ENCODE results near the gene THUMPD1.
"Not testable (repeated sequence)": the region's sequence is repeated elsewhere in the genome, so short reads cannot be mapped to it uniquely, and the experiment has no call there.

THUMPD1 gene

DNA sequence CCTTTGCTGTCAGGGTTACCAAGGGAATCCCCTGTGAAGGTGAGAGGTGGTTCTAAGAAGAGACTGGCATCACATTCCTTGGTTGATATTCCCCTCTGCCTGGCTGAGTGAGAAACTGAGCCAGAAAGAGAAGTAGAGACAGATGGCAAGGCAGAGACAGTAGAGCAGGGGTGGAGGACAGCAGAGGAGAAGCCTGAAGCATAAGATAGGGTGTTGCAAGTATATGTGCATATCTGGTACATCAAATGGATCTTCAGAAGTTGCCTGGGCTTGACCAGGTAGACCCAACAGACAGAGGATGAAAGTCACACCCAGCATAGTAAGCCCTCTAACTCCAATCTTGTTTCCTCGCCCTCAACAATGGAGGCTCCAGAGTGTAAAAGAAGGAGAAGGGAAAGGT is 7.9 kb upstream of the THUMPD1 start:
- in situ Hi-C loops (cut with MboI; ENCODE audit: low sequenced_read_pairs) = no loop called here

DNA sequence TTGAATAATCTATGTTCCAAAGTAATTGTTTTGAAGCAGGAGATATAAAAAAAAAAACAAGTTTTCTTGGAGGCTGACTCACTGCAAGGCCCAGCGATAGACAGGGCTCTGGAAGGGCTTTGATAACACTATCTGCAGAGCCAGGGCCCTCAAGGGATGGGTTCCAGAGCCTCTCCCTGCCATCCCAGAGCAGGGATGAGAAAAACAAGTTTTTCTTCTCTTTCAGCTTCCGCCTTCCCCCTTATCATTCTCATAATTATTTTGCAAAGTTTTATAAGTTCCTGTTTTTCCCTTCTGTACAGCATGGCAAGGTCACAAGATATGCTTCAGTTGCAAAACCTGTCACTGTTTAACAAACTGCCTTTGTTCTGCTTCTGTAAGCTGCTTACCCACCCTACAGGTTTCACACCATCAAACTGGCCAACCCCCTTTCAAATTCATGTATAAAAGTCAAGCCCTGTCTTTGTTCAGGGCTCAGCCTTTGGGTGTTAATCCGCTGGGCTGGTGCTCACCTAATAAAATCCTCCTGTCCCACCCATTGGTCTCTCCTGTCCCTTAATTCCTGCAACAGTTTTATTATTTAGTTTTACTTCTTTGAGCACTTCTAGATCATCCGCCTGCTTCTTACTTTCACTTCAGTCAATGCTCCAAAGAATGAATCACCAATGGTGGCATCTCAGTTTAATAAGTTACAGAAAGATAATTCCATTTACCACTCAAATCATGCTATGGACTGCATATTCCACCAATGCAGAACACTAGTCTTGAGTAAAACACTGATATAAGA is 5.6 kb upstream of the THUMPD1 start:
- in situ Hi-C loops (cut with MboI; ENCODE audit: low sequenced_read_pairs) = no loop called here

DNA sequence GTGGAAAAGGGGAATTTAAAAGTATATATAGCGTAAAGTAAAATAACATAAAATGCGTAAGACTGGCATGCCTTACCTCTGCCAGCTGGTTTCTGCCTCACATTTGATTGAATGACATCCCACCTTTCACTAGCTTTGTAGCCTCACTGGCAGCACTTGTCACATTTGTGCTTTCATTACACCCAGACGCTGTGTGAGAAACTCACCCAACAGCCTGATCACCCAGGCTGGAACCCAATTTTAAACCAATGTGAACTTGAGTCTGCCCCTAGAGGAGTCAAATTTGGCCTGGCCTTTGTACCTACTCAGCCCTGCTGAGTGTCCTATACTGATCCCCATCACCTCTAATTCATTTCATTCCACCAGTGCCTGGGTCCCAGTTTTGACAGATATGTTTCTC is 4.8 kb upstream of the THUMPD1 start:
- in situ Hi-C loops (cut with MboI; ENCODE audit: low sequenced_read_pairs) = no loop called here

DNA sequence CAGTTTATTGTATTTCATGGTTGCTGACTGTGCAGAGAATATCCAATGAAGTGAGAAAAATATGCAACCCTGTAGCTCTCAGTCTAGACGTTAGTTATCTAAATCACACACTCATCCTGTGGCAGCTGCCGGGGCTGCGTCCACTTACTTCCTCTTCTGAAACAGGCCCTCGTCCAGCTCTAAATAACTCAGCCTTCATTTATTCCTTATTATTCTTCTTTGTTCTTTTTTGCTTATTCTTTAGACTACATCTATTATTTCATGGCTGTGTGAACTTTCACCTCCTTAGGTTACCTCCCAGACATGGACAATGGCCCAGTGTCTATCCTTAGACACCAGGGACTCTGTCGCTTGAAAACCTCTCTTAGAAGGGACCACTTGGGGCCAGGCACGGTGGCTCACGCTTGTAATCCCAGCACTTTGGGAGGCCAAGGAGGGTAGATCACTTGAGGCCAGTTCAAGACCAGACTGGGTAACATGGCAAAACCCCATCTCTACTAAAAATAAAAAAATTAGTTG is 3.4 kb upstream of the THUMPD1 start:
- in situ Hi-C loops (cut with MboI; ENCODE audit: low sequenced_read_pairs) = no loop called here

DNA sequence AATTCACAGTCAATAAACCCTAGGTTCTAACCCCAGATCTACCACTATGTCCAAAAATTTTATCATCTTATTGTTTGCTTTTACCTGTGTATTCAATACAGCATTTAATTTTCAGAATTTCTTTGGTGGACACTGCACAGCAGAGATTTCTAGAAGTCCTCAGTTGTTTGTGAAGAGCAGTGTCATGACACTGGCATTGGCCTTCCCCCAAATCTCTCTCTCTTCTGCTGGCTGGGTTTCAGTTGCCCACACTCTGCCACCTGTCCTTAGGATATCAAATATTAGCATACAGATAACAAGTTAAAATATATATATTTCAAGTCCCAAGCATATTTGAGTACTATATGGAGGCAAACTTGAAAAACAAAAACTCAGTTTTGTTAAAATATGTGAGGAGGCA is 2.0 kb upstream of the THUMPD1 start:
- in situ Hi-C loops (cut with MboI; ENCODE audit: low sequenced_read_pairs) = no loop called here

DNA sequence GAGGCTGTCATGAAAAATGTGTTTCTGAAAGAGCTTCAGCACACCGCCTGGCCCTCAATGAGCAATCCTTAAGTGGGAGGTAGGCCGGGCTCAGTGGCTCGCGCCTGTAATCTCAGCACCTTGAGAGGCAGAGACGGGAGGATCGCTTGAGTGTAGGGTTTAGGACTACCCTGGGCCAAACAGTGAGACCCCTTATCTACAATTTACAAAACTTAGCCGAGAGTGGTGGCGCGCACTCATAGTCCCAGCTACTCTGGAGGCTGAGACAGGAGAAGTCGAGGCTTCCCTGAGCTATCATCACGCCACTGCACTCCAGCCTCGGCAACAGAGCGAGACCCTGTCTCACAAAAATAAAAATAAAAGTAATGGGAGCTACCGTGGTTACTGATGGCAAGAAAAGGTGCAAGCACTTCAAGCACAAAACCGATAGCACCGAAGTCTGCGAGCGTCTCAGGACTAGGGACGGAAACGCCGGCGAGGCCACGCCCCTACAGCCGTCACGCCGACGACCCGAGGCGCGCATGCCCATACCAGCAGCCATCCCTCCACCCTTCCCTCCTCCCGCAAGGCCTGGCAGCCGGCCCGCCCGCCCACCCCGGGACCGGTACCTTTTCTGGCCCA is 607 bp downstream of the THUMPD1 start:
- in situ Hi-C loops (cut with MboI; ENCODE audit: low sequenced_read_pairs) = no loop called here

DNA sequence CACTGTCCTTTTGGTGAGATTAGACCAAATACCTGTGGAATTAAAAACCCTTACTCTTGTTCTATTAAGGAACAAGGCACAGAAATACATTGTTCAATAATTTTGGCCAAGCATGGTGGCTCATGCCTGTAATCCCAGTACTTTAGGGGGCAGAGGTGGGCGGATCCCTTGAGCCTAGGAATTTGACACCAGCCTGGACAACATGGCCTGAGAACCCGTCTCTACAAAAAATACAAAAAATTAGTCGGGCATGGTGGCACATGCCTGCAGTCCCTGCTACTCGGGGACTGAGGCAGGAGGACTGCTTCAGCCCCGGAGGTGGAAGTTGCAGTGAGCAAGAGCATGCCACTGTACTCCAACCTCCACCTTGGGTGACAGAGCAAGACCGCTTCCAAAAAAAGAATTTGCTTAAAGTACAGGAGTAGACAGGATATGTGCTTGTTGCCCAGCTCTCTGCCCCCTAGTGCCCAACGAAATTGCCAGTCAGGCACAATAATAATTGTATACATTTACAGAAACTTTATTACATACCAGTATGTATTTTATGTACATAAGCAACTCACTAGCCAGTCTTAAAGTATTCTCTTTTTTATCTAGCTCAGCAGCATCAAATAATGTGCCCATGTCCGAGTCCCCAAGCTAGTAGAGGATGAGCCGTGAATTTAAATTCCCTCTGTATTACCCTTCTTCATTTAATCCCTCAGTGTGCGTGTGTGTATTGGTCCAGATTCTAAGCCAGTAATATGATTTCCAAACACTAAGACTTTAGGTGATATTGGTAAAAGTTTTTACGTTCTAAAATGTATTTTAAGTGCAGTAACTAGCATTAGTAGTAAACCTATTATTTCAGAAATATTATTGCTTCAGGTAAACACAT is 1.4 kb downstream of the THUMPD1 start:
- in situ Hi-C loops (cut with MboI; ENCODE audit: low sequenced_read_pairs) = no loop called here

DNA sequence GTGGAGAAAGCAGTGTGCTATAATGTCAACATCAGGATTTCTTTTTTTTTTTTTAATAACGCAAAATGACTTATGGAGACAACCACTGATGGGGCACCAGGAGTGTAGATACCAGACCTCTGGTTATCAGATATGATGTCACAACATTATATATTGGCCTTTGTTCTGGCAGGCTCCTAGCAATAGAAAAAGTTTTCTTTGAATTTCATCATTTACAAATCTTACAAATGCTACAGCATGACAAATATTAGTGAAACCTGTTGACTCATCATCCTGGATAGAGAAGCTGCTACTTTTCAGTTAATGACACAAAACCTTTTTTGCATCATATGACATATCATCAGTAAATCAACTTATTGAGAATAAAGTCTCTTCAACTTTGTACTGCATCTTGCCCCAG is 6.1 kb downstream of the THUMPD1 start:
- in situ Hi-C loops (cut with MboI; ENCODE audit: low sequenced_read_pairs) = no loop called here

DNA sequence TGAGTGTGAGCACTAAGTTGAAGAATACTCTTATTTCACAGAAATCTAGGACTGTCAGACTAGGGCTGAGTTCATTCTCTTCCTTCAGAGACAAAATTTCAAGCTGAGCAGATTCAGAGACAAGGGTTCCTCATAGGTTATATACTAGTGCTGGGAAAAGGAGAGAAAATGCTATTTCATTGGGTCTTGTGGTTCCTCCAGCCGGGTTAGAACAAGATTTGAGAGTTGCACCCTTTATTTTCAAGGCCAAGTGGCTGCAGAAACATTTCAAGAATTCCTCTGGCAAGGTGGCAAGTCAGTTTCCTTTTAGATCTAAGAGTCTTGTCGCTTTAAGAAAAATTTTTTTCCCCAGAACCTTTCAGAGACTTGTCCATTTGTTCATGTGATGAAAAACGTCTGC is 6.8 kb downstream of the THUMPD1 start:
- in situ Hi-C loops (cut with MboI; ENCODE audit: low sequenced_read_pairs) = no loop called here

DNA sequence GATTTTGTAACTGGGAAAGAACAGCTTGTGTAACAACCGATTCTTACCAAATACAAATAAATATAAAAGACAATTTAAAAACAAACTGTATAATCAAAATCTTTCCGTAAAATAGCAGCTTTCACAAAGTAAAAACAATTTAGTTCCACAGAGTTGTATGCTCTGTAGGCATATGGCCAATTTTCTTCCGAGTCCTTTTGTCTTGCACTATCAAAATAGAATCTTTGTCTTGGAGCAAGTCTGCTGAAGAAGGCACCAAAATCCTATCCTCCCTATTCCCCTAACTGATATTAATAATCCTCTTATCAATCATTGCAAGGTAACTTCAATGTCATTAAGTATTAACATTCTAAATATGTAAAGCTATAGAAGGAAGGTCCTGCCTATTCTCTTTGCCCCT is 7.6 kb downstream of the THUMPD1 start:
- in situ Hi-C loops (cut with MboI; ENCODE audit: low sequenced_read_pairs) = no loop called here

DNA sequence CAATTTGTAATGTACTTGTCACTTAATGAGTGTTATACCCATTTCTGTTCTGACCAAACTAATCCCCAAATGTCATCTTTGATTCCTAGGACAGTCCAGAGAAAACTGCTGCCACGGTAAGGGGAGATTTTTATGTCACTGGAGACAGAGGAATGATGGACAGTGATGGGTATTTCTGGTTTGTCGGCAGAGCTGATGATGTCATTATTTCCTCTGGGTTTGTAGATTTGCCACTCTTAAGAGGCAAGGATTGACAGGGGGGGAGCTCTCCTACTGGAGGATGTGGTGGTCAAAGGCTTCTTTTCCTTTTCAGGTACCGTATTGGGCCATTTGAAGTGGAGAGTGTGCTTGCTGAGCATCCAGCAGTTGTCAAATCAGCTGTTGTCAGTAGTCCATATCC is 12.5 kb downstream of the THUMPD1 start:
- in situ Hi-C loops (cut with MboI; ENCODE audit: low sequenced_read_pairs) = no loop called here

DNA sequence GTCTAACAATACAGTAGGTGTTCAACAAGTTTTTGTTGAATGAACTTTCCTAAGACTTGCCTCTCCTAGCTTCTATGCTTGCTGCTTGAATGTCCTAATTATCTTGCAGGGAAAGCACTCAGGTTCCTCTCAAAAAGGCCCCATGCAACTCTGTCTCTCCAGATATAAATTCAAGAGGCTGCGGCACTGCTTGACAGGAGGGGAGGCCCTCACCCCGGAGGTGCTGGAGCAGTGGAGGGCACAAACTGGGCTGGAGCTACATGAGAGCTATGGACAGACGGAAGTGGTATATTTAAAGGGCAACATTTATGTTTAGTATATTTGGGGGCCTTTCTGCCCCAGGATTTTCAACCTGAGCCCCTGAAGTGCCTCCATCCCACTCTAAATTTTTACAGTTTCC is 14.4 kb downstream of the THUMPD1 start:
- in situ Hi-C loops (cut with MboI; ENCODE audit: low sequenced_read_pairs) = no loop called here

DNA sequence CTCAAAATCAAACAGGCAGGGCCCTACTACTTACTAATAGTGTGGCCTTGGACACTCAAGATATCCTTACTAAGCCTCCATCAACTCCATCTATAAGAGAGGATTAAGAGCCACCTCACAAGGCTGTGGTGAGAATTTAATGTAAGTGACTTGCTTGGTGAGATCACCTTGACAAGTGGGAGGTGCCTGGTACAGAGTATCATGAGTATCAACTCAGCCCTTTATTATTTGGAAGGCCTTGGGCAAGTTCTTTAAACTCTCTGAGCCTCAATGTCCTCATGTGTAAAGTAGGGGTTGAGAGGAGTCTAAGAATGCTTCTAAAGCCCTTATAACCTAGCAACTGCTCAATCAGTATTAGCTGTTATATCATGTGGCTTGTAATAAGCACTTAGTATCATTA is 15.0 kb downstream of the THUMPD1 start:
- in situ Hi-C loops (cut with MboI; ENCODE audit: low sequenced_read_pairs) = no loop called here

DNA sequence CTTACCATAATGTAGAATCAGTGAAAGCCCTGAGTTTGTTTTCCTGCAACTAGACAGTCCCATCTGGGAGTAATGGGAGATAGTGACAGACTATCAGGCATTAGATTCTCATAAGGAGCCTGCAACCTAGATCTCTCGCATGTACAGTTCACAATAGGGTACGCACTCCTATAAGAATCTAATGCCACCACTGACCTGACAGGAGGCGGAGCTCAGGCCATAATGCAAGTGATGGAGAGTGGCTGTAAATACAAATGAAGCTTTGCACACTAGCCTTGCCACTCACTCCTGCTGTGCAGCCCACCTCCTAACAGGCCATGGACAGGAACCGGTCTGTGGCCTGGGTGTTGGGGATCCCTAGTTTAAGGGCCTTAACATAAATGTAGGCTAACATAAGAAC is 21.4 kb downstream of the THUMPD1 start:
- in situ Hi-C loops (cut with MboI; ENCODE audit: low sequenced_read_pairs) = no loop called here

DNA sequence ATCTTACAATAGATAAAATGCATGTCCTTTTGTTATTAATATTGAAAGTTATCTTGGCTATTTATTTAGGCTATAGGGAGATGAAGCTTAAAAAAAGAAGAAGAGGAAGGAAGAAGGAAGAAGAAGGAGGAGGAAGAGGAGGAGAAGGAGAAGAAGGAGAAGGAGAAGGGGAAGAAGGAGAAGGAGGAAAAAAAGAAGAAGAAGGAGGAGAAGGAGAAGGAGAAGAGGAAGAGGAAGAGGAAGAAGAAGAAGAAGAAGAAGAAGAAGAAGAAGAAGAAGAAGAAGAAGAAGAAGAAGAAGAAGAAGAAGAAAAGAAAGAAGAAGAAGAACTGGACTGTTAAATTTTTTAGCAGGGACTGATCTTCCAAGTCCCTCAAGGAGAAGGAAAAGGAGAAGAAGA is 23.9 kb downstream of the THUMPD1 start:
- in situ Hi-C loops (cut with MboI; ENCODE audit: low sequenced_read_pairs) = not testable (repeated sequence)

DNA sequence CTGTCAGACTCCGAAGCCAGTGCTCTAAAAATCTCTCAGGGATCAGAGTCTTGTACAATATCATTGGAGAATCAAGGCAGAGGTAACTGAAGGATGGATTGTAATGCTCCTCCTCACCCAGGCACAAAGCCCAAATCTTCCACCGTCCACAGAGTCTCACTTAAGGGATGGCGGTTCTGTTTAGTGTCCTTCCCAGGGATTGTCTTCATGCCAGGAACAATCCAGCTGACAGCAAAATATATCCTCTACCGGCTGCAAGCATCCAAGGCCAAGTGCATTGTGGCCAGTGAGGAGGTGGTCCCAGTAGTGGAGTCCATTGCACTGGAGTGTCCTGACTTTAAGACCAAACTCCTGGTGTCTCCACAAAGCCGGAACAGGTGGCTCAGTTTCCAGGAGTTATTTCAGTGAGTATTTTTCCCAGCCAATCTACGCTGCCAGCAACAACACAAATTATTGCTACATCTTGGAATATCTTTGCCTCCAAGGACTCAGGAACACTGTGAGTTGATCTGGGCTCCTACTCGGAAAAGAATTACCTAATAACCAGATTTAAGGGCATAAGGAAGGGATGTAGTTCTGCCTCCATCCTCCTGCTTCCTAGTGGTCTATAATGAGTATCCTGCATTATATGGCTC is 30.2 kb downstream of the THUMPD1 start:
- in situ Hi-C loops (cut with MboI; ENCODE audit: low sequenced_read_pairs) = no loop called here

DNA sequence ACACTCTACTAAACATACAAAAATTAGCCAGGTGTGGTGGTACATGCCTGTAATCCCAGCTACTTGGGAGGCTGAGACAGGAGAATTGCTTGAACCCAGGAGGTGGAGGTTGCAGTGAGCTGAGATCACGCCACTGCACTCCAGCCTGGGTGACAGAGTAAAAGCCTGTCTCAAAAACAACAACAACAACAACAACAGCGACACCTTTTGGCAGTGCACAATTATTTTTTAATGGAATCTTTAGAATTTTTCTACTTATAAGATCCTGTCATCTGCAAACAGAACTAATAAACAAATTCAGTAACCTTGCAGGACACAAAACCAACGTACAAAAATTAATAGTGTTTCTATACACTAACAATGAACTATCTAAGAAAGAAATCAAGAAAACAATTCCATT is 33.5 kb downstream of the THUMPD1 start:
- in situ Hi-C loops (cut with MboI; ENCODE audit: low sequenced_read_pairs) = not testable (repeated sequence)

DNA sequence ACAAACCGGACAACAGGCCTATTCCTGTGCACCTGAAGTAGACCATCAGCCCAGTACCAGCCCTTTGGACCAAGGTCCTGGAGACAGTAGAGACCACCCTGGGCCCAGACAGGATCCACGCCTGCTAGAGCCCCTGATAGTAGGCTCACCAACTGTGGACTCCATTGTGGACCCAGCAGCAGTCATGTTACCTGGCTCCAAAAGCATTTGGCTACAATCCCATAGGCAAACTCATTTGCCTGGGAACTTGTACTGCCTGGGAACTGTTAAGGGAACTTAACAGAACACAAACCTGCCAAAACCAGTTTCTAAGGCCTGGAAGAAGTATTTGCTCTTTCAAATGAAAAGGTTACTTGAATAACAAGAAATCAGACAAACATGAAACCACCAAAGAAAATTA is 34.2 kb downstream of the THUMPD1 start:
- in situ Hi-C loops (cut with MboI; ENCODE audit: low sequenced_read_pairs) = no loop called here

DNA sequence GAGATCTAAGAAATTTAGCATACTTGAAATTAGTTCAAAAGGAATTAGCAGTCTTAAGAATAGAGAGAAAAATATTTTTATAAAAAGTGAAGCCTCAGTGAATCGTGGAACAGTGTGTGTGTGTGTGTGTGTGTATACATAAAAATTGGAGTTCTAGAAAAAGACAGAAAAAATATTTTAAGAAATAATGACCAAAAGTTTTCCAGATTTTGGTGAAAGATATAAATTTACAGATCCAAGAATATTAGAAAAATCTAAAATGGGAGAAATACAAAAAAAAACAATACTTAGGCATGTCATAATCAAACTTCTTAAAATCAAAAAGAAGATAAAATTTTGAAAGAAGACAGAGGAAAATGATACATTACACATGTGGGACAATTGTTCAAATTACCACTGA is 35.6 kb downstream of the THUMPD1 start:
- in situ Hi-C loops (cut with MboI; ENCODE audit: low sequenced_read_pairs) = not testable (repeated sequence)

DNA sequence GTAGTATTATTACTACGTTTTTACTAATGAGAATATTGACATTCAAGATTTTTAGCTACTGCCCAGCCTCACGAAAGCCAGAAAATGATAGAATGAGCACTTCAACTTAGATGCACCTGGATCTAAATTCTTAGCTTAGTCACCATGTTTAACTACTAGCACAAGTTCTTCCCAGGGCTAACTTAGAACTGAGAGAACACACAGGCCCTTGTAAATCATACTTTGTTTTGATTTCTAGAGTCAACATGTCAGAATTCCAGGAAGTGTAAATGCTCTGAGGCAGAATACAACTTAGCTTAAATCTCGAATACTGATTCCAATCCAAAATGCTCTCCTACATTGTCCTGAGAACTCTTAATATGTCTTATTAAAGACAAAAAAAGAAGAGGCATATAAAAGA is 37.3 kb downstream of the THUMPD1 start:
- in situ Hi-C loops (cut with MboI; ENCODE audit: low sequenced_read_pairs) = no loop called here

DNA sequence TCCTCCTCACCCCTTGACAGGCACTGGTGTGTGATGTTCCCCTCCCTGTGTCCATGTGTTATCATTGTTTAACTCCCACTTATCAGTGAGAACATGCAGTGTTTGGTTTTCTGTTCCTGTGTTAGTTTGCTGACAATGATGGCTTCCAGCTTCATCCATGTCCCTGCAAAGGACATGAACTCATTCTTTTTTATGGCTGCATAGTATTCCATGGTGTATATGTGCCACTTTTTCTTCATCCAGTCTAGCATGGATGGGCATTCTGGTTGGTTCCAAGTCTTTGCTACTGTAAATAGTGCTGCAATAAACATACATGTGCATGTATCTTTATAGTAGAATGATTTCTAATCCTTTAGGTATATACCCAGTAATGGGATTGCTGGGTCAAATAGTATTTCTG is 39.9 kb downstream of the THUMPD1 start:
- in situ Hi-C loops (cut with MboI; ENCODE audit: low sequenced_read_pairs) = not testable (repeated sequence)
